H9 (cell line): Measurements from ENCODE around the gene LARGE1. TPM values are rescaled to one million over a fixed set of nuclear protein-coding genes. Genes with fewer than 3 reads are reported as not detected.

Experiments used
- DNase-seq: peaks from one replicate; pipeline ENCODE4 v3.0.0-alpha.2; 2017
- H2AFZ ChIP-seq: one replicate; pipeline ENCODE4 v1.6.1; 2013; ENCODE audit warnings: mild to moderate bottlenecking, low read length, control low read depth, moderate library complexity
- H2AK5ac ChIP-seq: 2 replicates; pipeline ENCODE4 v1.6.1; 2013; ENCODE audit warnings: low read length, control low read depth, mixed read lengths; ENCODE audit not compliant: insufficient read length
- H2BK120ac ChIP-seq: one replicate; pipeline ENCODE4 v1.6.1; 2013; ENCODE audit warnings: low read depth, mild to moderate bottlenecking, low read length, control low read depth, inconsistent platforms; ENCODE audit not compliant: poor library complexity, severe bottlenecking
- H2BK12ac ChIP-seq: 2 replicates; pipeline ENCODE4 v1.6.1; 2013; ENCODE audit warnings: low read length, control low read depth, mixed read lengths, low read depth; ENCODE audit not compliant: insufficient read length
- H2BK15ac ChIP-seq: 2 replicates; pipeline ENCODE4 v1.6.1; 2013; ENCODE audit warnings: low read depth, low read length, control low read depth
- H2BK20ac ChIP-seq: one replicate; pipeline ENCODE4 v1.6.1; 2013; ENCODE audit warnings: low read depth, mild to moderate bottlenecking, low read length, control low read depth, inconsistent platforms; ENCODE audit not compliant: poor library complexity, severe bottlenecking
- H2BK5ac ChIP-seq: 2 replicates; pipeline ENCODE4 v1.6.1; 2013; ENCODE audit warnings: low read length, control low read depth, mixed read lengths; ENCODE audit not compliant: insufficient read length
- H3K14ac ChIP-seq: 2 replicates; pipeline ENCODE4 v1.6.1; 2013; ENCODE audit warnings: low read length, control low read depth; ENCODE audit not compliant: insufficient read depth
- H3K18ac ChIP-seq: 2 replicates; pipeline ENCODE4 v1.6.1; 2013; ENCODE audit warnings: low read depth, mild to moderate bottlenecking, mixed read lengths, low read length, control low read depth; ENCODE audit not compliant: insufficient read length
- H3K23ac ChIP-seq: 2 replicates; pipeline ENCODE4 v1.6.1; 2013; ENCODE audit warnings: low read length, control low read depth, mixed read lengths, low read depth; ENCODE audit not compliant: insufficient read length
- H3K23me2 ChIP-seq: 2 replicates; pipeline ENCODE4 v1.6.1; 2013; ENCODE audit warnings: low read depth, mild to moderate bottlenecking, mixed read lengths, low read length, control low read depth; ENCODE audit not compliant: insufficient read length, poor library complexity, severe bottlenecking
- H3K27ac ChIP-seq: 2 replicates; pipeline ENCODE4 v1.5.1; 2013; ENCODE audit warnings: low read length, control low read depth, mixed read lengths, low read depth; ENCODE audit not compliant: insufficient read length
- H3K27me3 ChIP-seq: 2 replicates; pipeline ENCODE4 v1.6.1; 2013; ENCODE audit warnings: low read length, control low read depth, inconsistent platforms; ENCODE audit not compliant: insufficient read depth
- H3K4ac ChIP-seq: 2 replicates; pipeline ENCODE4 v1.6.1; 2013; ENCODE audit warnings: low read depth, mild to moderate bottlenecking, control low read depth, inconsistent platforms, low read length, moderate library complexity
- H3K4me1 ChIP-seq: 2 replicates; pipeline ENCODE4 v1.6.1; 2013; ENCODE audit warnings: low read length, control low read depth, inconsistent platforms; ENCODE audit not compliant: insufficient read depth
- H3K4me2 ChIP-seq: 2 replicates; pipeline ENCODE4 v1.6.1; 2013; ENCODE audit warnings: low read length, control low read depth, mixed read lengths; ENCODE audit not compliant: insufficient read length, insufficient read depth
- H3K56ac ChIP-seq: 2 replicates; pipeline ENCODE4 v1.6.1; 2013; ENCODE audit warnings: low read depth, mild to moderate bottlenecking, mixed read lengths, low read length, control low read depth; ENCODE audit not compliant: insufficient read length
- H3K79me1 ChIP-seq: 2 replicates; pipeline ENCODE4 v1.6.1; 2013; ENCODE audit warnings: low read depth, mild to moderate bottlenecking, moderate library complexity, low read length, control low read depth, inconsistent platforms; ENCODE audit not compliant: insufficient read depth, poor library complexity, severe bottlenecking
- H3K79me2 ChIP-seq: 2 replicates; pipeline ENCODE4 v1.6.1; 2013; ENCODE audit warnings: low read length, control low read depth, inconsistent platforms; ENCODE audit not compliant: insufficient read depth
- H3K9ac ChIP-seq: 2 replicates; pipeline ENCODE4 v1.6.1; 2013; ENCODE audit warnings: low read length, control low read depth, mixed read lengths; ENCODE audit not compliant: insufficient read length; ENCODE audit errors: extremely low read depth
- H3K9me3 ChIP-seq: one replicate; pipeline ENCODE4 v1.6.1; 2013; ENCODE audit warnings: low read depth, low read length, inconsistent platforms; ENCODE audit not compliant: control insufficient read depth
- H3T11ph ChIP-seq: one replicate; pipeline ENCODE4 v1.6.1; 2013; ENCODE audit warnings: mild to moderate bottlenecking, low read length, control low read depth, inconsistent platforms
- H4K20me1 ChIP-seq: one replicate; pipeline ENCODE4 v1.6.1; 2013; ENCODE audit not compliant: control insufficient read depth, insufficient read length, insufficient read depth
- H4K5ac ChIP-seq: 2 replicates; pipeline ENCODE4 v1.6.1; 2013; ENCODE audit warnings: low read depth, mild to moderate bottlenecking, mixed read lengths, low read length, control low read depth; ENCODE audit not compliant: insufficient read length
- H4K8ac ChIP-seq: replicated peaks from 2 replicates; pipeline ENCODE4 v1.6.1; 2013; ENCODE audit warnings: low read length, control low read depth, mixed read lengths, low read depth; ENCODE audit not compliant: insufficient read length
- H4K91ac ChIP-seq: 2 replicates; pipeline ENCODE4 v1.6.1; 2013; ENCODE audit warnings: low read depth, mild to moderate bottlenecking, moderate library complexity, mixed read lengths, low read length, control low read depth; ENCODE audit not compliant: insufficient read length
- H3K27ac Mint-ChIP-seq, 3 experiments: 2 replicates in 2 of 3; 3 replicates in 1 of 3; pipeline ENCODE4 v1.8.0; 2020 to 2021; ENCODE audit warnings: mixed read lengths in 3 of 3, mild to moderate bottlenecking in 1 of 3, moderate library complexity in 1 of 3
- H3K27me3 Mint-ChIP-seq: 2 replicates; pipeline ENCODE4 v1.8.0; 2021; ENCODE audit warnings: low read depth, mild to moderate bottlenecking, moderate library complexity, mixed read lengths
- H3K36me3 Mint-ChIP-seq, 3 experiments: 2 replicates in 2 of 3; 3 replicates in 1 of 3; pipeline ENCODE4 v1.8.0; 2020 to 2021; ENCODE audit warnings: low read depth in 3 of 3, mixed read lengths in 3 of 3; ENCODE audit not compliant: insufficient read depth in 1 of 3
- H3K4me1 Mint-ChIP-seq, 2 experiments: 2 replicates each; pipeline ENCODE4 v1.8.0; 2020; ENCODE audit warnings: mixed read lengths in 2 of 2
- H3K4me3 Mint-ChIP-seq, 2 experiments: 2 replicates in 1 of 2; 3 replicates in 1 of 2; pipeline ENCODE4 v1.8.0; 2020 to 2021; ENCODE audit warnings: mild to moderate bottlenecking in 2 of 2, mixed read lengths in 2 of 2, moderate library complexity in 1 of 2
- H3K9me3 Mint-ChIP-seq, 2 experiments: 2 replicates in 1 of 2; 3 replicates in 1 of 2; pipeline ENCODE4 v1.8.0; 2020; ENCODE audit warnings: mild to moderate bottlenecking in 2 of 2, mixed read lengths in 2 of 2, moderate library complexity in 1 of 2
- CTCF ChIP-seq: fragments of 200-600 bp; sonication (generic); conservative IDR thresholded peaks from 3 replicates; pipeline ENCODE4 v1.8.0; 2021; ENCODE audit warnings: antibody characterized with exemption, mild to moderate bottlenecking
- total RNA-seq: library from RNA; stranded (reverse); gene quantifications from 2 replicates; pipeline ENCODE4 v1.2.1, GENCODE V29; 2021

LARGE1 gene
- total RNA-seq, 1 experiment from 2014 or later = 43.5 TPM

- no peak overlapping the region for H3K4me3 Mint-ChIP-seq
- no peak overlapping the region for H3K27ac ChIP-seq
These were observed 13.8 kb downstream of the LARGE1 start for GRCh38 chr22:33906475-33906874.

More at GRCh38 chr22:33906475-33906874, 13.8 kb downstream of the LARGE1 start:
- no peak for TF ChIP-seq CTCF
- no peak overlapping the region for H2BK12ac ChIP-seq
- no peaks in the 10 kb centered on the region for H3K27me3 ChIP-seq
- no peak overlapping the region for H2BK5ac ChIP-seq
- no peaks in the 10 kb centered on the region for H3K23me2 ChIP-seq
- H3K18ac ChIP-seq = no peak overlapping the region
- peaks cover 8% of the 10 kb centered on the region for H3K4me1 ChIP-seq
- no peak overlapping the region for H2AFZ ChIP-seq
- H3K56ac ChIP-seq = no peak overlapping the region
- H2AK5ac ChIP-seq = no peak overlapping the region
- no peak overlapping the region for H4K8ac ChIP-seq
- Mint-ChIP-seq H3K27me3 (no peaks in the 10 kb centered on the region), H3K9me3 (no peaks in the 10 kb centered on the region), H3K27ac (no peak overlapping the region), H3K4me1 (peaks cover 45 to 52% of the 10 kb centered on the region in 2 experiments), H3K36me3 (peaks cover 13 to 21% (median 19%) of the 10 kb centered on the region in 3 experiments; a peak in 6 of 7 replicates)
- DNase-seq = no peak
- H3K4me2 ChIP-seq = no peak overlapping the region
- H4K91ac ChIP-seq = no peak overlapping the region
- no peak overlapping the region for H3K9ac ChIP-seq
- no peak overlapping the region for H2BK120ac ChIP-seq
- H4K5ac ChIP-seq = no peak overlapping the region
- no peak overlapping the region for H2BK15ac ChIP-seq
- H4K20me1 ChIP-seq = no peaks in the 10 kb centered on the region
- no peak overlapping the region for H3T11ph ChIP-seq
- H2BK20ac ChIP-seq = no peak overlapping the region
- no peaks in the 10 kb centered on the region for H3K9me3 ChIP-seq
- peaks cover 4% of the 10 kb centered on the region for H3K79me1 ChIP-seq
- no peak overlapping the region for H3K23ac ChIP-seq
- H3K4ac ChIP-seq = no peak overlapping the region
- H3K79me2 ChIP-seq = peaks cover 66% of the 10 kb centered on the region
- H3K14ac ChIP-seq = no peak overlapping the region
